A673 (cell line): ENCODE measurements around the gene ARNT2. TPM values are rescaled to one million over a fixed set of nuclear protein-coding genes. Genes with fewer than 3 reads are reported as not detected.

Source experiments
- BruUV-seq: library from RNA; stranded (reverse); fragments of 400-500 nt; replicated peaks from 2 replicates; lab custom pipeline; 2021; lab: Mats Ljungman, UMichigan
- CTCF ChIA-PET: fragments of 300-600 bp; sonication (Branson Sonifier 250); formaldehyde crosslinking; loops from one replicate; lab custom pipeline; 2022; ENCODE audit warnings: antibody characterized with exemption; lab: Charles Lee
- POLR2A ChIA-PET: fragments of 300-600 bp; sonication (Branson Sonifier 250); formaldehyde crosslinking; loops from one replicate; lab custom pipeline; 2022; ENCODE audit warnings: antibody characterized with exemption; ENCODE audit not compliant: low non-redundant PET; lab: Charles Lee
- DNase-seq: peaks from one replicate; pipeline ENCODE4 v3.0.0-alpha.2; 2015; ENCODE audit warnings: low spot score
- H3K27ac ChIP-seq: fragments of 200-600 bp; sonication (generic); 2 replicates; pipeline ENCODE4 v1.5.1; 2016; ENCODE audit warnings: mixed run types, low read depth, mild to moderate bottlenecking, mixed read lengths, antibody characterized with exemption, low read length; ENCODE audit not compliant: poor library complexity, severe bottlenecking
- H3K27me3 ChIP-seq: fragments of 200-600 bp; sonication (generic); replicated peaks from 2 replicates; pipeline ENCODE4 v1.6.1; 2017; ENCODE audit warnings: mixed run types, low read depth, mild to moderate bottlenecking, mixed read lengths, antibody characterized with exemption, low read length; ENCODE audit not compliant: insufficient read depth, poor library complexity
- H3K36me3 ChIP-seq: fragments of 200-600 bp; sonication (generic); 2 replicates; pipeline ENCODE4 v1.6.1; 2016; ENCODE audit warnings: mixed run types, mild to moderate bottlenecking, mixed read lengths, antibody characterized with exemption, low read length; ENCODE audit not compliant: insufficient read depth, poor library complexity, severe bottlenecking
- H3K4me1 ChIP-seq: fragments of 200-600 bp; sonication (generic); 2 replicates; pipeline ENCODE4 v1.6.1; 2017; ENCODE audit warnings: mixed run types, mild to moderate bottlenecking, mixed read lengths, antibody characterized with exemption, low read length; ENCODE audit not compliant: insufficient read depth, poor library complexity, severe bottlenecking
- H3K4me3 ChIP-seq: fragments of 200-600 bp; sonication (generic); 2 replicates; pipeline ENCODE4 v1.5.1; 2016; ENCODE audit warnings: low read depth, mixed run types, mild to moderate bottlenecking, mixed read lengths, low read length; ENCODE audit not compliant: poor library complexity, severe bottlenecking
- H3K9me3 ChIP-seq: fragments of 200-600 bp; sonication (generic); 2 replicates; pipeline ENCODE4 v1.6.1; 2016; ENCODE audit warnings: mixed run types, low read depth, mild to moderate bottlenecking, mixed read lengths, antibody characterized with exemption, low read length; ENCODE audit not compliant: poor library complexity, severe bottlenecking
- EZH2 ChIP-seq: fragments of 200-600 bp; sonication (generic); IDR thresholded peaks from 2 replicates; pipeline ENCODE4 v1.6.1; 2017; ENCODE audit warnings: borderline replicate concordance, low read depth, mild to moderate bottlenecking, mixed read lengths, antibody characterized with exemption, low read length; ENCODE audit not compliant: poor library complexity, severe bottlenecking
- intact Hi-C: fragments of 100-400 bp; cut with micrococcal nuclease; formaldehyde crosslinking; loops from one replicate; pipeline ENCODE4 v1.10.0; 2022; ENCODE audit not compliant: unreplicated experiment
- total RNA-seq: library from RNA; stranded (reverse); gene quantifications from 2 replicates; pipeline ENCODE4 v1.2.3, GENCODE V29; 2021
- TF ChIP-seq, protein P1 (sequence below): fragments of 300-800, 200-600 bp; sonication (generic); conservative IDR thresholded peaks from 2 replicates; pipeline ENCODE4 v1.5.1; 2017; ENCODE audit warnings: low read depth, mild to moderate bottlenecking, antibody characterized with exemption, low read length, moderate library complexity, mixed read lengths

Gene ARNT2
- total RNA-seq, 1 experiment from 2014 or later = 2.1 TPM

GRCh38 chr15:80531388-80531787 lies 127.2 kb downstream of the ARNT2 start:
- no peaks in the 10 kb centered on the region for H3K36me3 ChIP-seq
- POLR2A ChIA-PET = no interaction called here
- intact Hi-C loops = no loop called here
- no peaks in the 10 kb centered on the region for H3K4me1 ChIP-seq
- no peak overlapping the region for H3K4me3 ChIP-seq
- no peak overlapping the region for H3K27ac ChIP-seq
- no peaks in the 10 kb centered on the region for H3K27me3 ChIP-seq
- no peak for DNase-seq
- TF ChIP-seq, protein P1, sequence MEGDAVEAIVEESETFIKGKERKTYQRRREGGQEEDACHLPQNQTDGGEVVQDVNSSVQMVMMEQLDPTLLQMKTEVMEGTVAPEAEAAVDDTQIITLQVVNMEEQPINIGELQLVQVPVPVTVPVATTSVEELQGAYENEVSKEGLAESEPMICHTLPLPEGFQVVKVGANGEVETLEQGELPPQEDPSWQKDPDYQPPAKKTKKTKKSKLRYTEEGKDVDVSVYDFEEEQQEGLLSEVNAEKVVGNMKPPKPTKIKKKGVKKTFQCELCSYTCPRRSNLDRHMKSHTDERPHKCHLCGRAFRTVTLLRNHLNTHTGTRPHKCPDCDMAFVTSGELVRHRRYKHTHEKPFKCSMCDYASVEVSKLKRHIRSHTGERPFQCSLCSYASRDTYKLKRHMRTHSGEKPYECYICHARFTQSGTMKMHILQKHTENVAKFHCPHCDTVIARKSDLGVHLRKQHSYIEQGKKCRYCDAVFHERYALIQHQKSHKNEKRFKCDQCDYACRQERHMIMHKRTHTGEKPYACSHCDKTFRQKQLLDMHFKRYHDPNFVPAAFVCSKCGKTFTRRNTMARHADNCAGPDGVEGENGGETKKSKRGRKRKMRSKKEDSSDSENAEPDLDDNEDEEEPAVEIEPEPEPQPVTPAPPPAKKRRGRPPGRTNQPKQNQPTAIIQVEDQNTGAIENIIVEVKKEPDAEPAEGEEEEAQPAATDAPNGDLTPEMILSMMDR = no peak
- TF ChIP-seq EZH2 = no peak
- no peaks in the 10 kb centered on the region for H3K9me3 ChIP-seq
- CTCF ChIA-PET = no interaction called here
- no TSS peak for BruUV-seq

DNA sequence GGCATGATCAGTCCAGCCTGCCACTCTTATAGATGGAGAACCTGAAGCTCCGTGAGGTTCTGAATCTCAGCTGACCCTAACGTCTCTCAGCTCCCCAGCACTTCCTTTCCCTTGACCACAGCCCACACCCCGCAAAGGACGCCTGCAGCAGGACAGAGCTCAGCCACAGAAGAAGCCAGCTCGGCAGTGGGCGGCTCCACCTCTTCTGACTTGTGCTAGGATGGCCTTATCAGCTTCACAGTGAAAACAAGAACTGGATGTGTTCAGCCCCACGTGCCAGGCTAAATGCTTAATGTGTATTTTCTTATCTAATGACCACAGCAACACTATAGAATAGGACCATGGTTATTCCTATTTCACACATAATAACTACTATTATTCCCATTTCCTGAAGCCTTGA lies 127.6 kb downstream of the ARNT2 start:
- no peaks in the 10 kb centered on the region for H3K36me3 ChIP-seq
- TF ChIP-seq, protein P1 = no peak
- TF ChIP-seq EZH2 = no peak
- no peak overlapping the region for H3K27ac ChIP-seq
- DNase-seq = no peak
- H3K9me3 ChIP-seq = no peaks in the 10 kb centered on the region
- BruUV-seq = no TSS peak
- H3K4me1 ChIP-seq = no peaks in the 10 kb centered on the region
- H3K4me3 ChIP-seq = no peak overlapping the region
- ChIA-PET CTCF (no interaction called here), POLR2A (no interaction called here)
- intact Hi-C loops = no loop called here
- H3K27me3 ChIP-seq = no peaks in the 10 kb centered on the region

- Histone ChIP-seq H3K36me3 (no peaks in the 10 kb centered on the region), H3K27me3 (no peaks in the 10 kb centered on the region), H3K27ac (no peak overlapping the region), H3K4me1 (no peaks in the 10 kb centered on the region), H3K9me3 (no peaks in the 10 kb centered on the region), H3K4me3 (no peak overlapping the region)
- ChIA-PET CTCF (no interaction called here), POLR2A (no interaction called here)
- intact Hi-C loops = no loop called here
- TF ChIP-seq, protein P1 = no peak
- BruUV-seq = no TSS peak
- no peak for DNase-seq
These were observed 129.7 kb downstream of the ARNT2 start for GRCh38 chr15:80533790-80534333.
